HepG2 (cell line): ENCODE measurements around the gene IER2. TPM values are rescaled to one million over a fixed set of nuclear protein-coding genes. Genes with fewer than 3 reads are reported as not detected.

Source experiments
- FOXP1 ChIP-seq, 2 experiments: fragments of 450-650 bp in 1 of 2; IDR thresholded peaks; 2 replicates each; pipeline ENCODE4 v1.6.1; 2017 to 2018; ENCODE audit warnings: antibody characterized with exemption in 1 of 2
- HCFC1 ChIP-seq: fragments of 150-350 bp; IDR thresholded peaks from 2 replicates; pipeline ENCODE4 v1.6.1; 2014; ENCODE audit warnings: low read depth, low read length
- HOMEZ ChIP-seq: IDR thresholded peaks from 2 replicates; pipeline ENCODE4 v1.6.1; 2016; ENCODE audit warnings: low read depth
- REXO4 ChIP-seq: sonication (generic); formaldehyde crosslinking; IDR thresholded peaks from 2 replicates; pipeline ENCODE4 v1.8.0; 2022; ENCODE audit warnings: missing genetic modification reagents, mild to moderate bottlenecking, borderline replicate concordance
- STAG1 ChIP-seq: sonication (generic); formaldehyde crosslinking; IDR thresholded peaks from 2 replicates; pipeline ENCODE4 v1.4.0; 2020; ENCODE audit warnings: missing genetic modification reagents
- TARDBP ChIP-seq: sonication (generic); formaldehyde crosslinking; IDR thresholded peaks from 2 replicates; pipeline ENCODE4 v1.8.0; 2022; ENCODE audit warnings: mild to moderate bottlenecking, missing genetic modification reagents
- ZFX ChIP-seq: sonication (generic); formaldehyde crosslinking; IDR thresholded peaks from 2 replicates; pipeline ENCODE4 v1.4.0; 2020; ENCODE audit warnings: mild to moderate bottlenecking, low read depth, missing genetic modification reagents, moderate library complexity
- ZNF256 ChIP-seq: sonication (generic); formaldehyde crosslinking; conservative IDR thresholded peaks from 2 replicates; pipeline ENCODE4 v1.4.0; 2020; ENCODE audit warnings: missing genetic modification reagents
- ZNF562 ChIP-seq: sonication (generic); formaldehyde crosslinking; IDR thresholded peaks from 2 replicates; pipeline ENCODE4 v1.8.0; 2022; ENCODE audit warnings: missing genetic modification reagents, borderline replicate concordance
- ZNF891 ChIP-seq: sonication (generic); formaldehyde crosslinking; IDR thresholded peaks from 2 replicates; pipeline ENCODE4 v1.5.0; 2020; ENCODE audit warnings: mild to moderate bottlenecking, missing genetic modification reagents
- polyA plus RNA-seq, 8 experiments: library from polyadenylated mRNA; depleted of rRNA in 3 of 8; stranded (reverse) in 7 of 8; unstranded in 1 of 8; fragments of >200 nt; fragmentation: Illumina TruSeq in 4 of 8; extraction: Trizol in 4 of 8; gene quantifications; 2 replicates each; pipeline versions ENCODE4 v1.2.1 to v1.2.3, GENCODE V29; 2011 to 2016; ENCODE audit warnings: low read depth in 4 of 8, missing spikeins in 1 of 8, mixed read lengths in 1 of 8; ENCODE audit not compliant: insufficient read depth in 1 of 8
- total RNA-seq, 5 experiments: library from RNA; depleted of rRNA; stranded (reverse); fragments of >200 nt; fragmentation: Illumina TruSeq; extraction: Trizol; gene quantifications; 2 replicates each; pipeline ENCODE4 v1.2.3, GENCODE V29; 2016; ENCODE audit warnings: low read depth in 1 of 5
- TF ChIP-seq, protein P1 (sequence below): sonication (generic); formaldehyde crosslinking; IDR thresholded peaks from 2 replicates; pipeline ENCODE4 v1.4.0; 2020; ENCODE audit warnings: missing genetic modification reagents, borderline replicate concordance
- TF ChIP-seq, protein P2 (sequence below): sonication (generic); formaldehyde crosslinking; conservative IDR thresholded peaks from 2 replicates; pipeline ENCODE4 v1.8.0; 2022; ENCODE audit warnings: mild to moderate bottlenecking, moderate library complexity, missing genetic modification reagents
- TF ChIP-seq, protein P3 (sequence below): sonication (generic); formaldehyde crosslinking; IDR thresholded peaks from 2 replicates; pipeline ENCODE4 v1.4.0; 2020; ENCODE audit warnings: missing genetic modification reagents

The IER2 gene
- total and polyA plus RNA-seq, 2 of the 13 experiments (the other 11 are each of a cell fraction or from before 2014, with no cell fraction given), result 10.1 to 14.3 TPM

DNA sequence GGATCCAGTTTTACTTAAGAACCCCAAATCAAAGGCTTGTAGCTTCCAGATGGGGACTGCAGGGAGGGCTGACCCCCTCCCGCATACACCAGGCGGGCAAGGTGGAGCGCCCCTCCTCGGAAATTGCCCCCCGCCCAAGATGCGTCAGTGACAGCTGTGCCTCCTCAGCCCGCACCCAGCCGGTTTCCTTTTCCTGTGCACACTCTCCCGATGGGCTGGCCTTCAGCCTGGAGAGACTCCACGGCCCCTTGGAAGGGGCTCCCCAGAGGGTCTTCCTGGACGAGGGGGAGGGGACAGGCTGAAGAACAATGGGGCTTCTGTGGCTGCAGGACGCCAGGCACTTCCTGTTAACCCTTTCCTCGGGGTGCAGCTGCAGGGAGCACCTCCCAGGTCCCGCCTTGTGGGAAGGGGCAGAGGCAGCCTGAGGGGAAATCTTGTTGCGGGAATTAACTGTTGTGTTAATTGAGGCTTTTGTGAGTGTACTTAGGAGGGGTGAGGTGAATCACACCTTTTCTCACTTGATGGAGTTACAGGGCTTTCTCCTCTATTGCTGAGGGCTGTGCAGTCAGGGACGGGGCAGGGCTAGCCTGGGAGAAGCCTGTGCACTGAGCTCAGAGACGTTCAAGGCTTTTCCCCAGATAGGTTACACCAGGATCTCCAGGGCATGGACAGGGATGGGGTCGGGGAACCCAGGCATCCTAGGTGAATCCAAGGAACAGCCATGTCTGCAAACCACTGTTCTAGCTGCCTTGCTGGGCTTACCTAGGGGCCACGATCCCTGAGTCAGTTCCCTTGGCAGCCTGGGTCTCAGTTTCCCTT lies 14.3 kb downstream of the IER2 start (continued):
- TF ChIP-seq, protein P1, sequence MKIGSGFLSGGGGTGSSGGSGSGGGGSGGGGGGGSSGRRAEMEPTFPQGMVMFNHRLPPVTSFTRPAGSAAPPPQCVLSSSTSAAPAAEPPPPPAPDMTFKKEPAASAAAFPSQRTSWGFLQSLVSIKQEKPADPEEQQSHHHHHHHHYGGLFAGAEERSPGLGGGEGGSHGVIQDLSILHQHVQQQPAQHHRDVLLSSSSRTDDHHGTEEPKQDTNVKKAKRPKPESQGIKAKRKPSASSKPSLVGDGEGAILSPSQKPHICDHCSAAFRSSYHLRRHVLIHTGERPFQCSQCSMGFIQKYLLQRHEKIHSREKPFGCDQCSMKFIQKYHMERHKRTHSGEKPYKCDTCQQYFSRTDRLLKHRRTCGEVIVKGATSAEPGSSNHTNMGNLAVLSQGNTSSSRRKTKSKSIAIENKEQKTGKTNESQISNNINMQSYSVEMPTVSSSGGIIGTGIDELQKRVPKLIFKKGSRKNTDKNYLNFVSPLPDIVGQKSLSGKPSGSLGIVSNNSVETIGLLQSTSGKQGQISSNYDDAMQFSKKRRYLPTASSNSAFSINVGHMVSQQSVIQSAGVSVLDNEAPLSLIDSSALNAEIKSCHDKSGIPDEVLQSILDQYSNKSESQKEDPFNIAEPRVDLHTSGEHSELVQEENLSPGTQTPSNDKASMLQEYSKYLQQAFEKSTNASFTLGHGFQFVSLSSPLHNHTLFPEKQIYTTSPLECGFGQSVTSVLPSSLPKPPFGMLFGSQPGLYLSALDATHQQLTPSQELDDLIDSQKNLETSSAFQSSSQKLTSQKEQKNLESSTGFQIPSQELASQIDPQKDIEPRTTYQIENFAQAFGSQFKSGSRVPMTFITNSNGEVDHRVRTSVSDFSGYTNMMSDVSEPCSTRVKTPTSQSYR (CRISPR knock-in tag), result peak; percentile 99
- TF ChIP-seq, protein P2, sequence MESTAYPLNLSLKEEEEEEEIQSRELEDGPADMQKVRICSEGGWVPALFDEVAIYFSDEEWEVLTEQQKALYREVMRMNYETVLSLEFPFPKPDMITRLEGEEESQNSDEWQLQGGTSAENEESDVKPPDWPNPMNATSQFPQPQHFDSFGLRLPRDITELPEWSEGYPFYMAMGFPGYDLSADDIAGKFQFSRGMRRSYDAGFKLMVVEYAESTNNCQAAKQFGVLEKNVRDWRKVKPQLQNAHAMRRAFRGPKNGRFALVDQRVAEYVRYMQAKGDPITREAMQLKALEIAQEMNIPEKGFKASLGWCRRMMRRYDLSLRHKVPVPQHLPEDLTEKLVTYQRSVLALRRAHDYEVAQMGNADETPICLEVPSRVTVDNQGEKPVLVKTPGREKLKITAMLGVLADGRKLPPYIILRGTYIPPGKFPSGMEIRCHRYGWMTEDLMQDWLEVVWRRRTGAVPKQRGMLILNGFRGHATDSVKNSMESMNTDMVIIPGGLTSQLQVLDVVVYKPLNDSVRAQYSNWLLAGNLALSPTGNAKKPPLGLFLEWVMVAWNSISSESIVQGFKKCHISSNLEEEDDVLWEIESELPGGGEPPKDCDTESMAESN (CRISPR knock-in tag), result peak; percentile 75; the same call in 1 of the 2 replicates
- peak; percentile 91 for TF ChIP-seq ZNF891 (CRISPR knock-in tag)
- 0 out of 2 replicates have a peak, but pooled peaks have one; percentile 35 for TF ChIP-seq HOMEZ (CRISPR knock-in tag)
- TF ChIP-seq, protein P3, sequence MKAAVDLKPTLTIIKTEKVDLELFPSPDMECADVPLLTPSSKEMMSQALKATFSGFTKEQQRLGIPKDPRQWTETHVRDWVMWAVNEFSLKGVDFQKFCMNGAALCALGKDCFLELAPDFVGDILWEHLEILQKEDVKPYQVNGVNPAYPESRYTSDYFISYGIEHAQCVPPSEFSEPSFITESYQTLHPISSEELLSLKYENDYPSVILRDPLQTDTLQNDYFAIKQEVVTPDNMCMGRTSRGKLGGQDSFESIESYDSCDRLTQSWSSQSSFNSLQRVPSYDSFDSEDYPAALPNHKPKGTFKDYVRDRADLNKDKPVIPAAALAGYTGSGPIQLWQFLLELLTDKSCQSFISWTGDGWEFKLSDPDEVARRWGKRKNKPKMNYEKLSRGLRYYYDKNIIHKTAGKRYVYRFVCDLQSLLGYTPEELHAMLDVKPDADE (CRISPR knock-in tag), result no peak
- no peak for TF ChIP-seq HCFC1
- TF ChIP-seq FOXP1 (IDR thresholded peaks at IDR 0.05), result no peak
- TF ChIP-seq FOXP1 (CRISPR knock-in tag; IDR thresholded peaks at IDR 0.05), result peak; percentile 52
- peak; percentile 78 for TF ChIP-seq TARDBP (CRISPR knock-in tag)
- TF ChIP-seq ZFX (CRISPR knock-in tag), result peak; percentile 41
- TF ChIP-seq STAG1 (CRISPR knock-in tag), result 0 out of 2 replicates have a peak, but pooled peaks have one; percentile 8
- no peak for TF ChIP-seq ZNF562 (CRISPR knock-in tag)
- TF ChIP-seq ZNF256 (CRISPR knock-in tag), result 0 out of 2 replicates have a peak, but pooled peaks have one; percentile 17
- no peak for TF ChIP-seq REXO4
